SK-N-MC (cell line): Measurements from ENCODE around the gene ACSS2.
A peak's percentile ranks its signal among the peaks of the same experiment; 100 is the strongest.

Experiments used
- DNase-seq: peaks from one replicate; pipeline ENCODE4 v3.0.0-alpha.2; 2011; ENCODE audit warnings: low read depth, low spot score
- H3K27ac ChIP-seq: fragments of 200-600 bp; sonication (generic); 2 replicates; pipeline ENCODE4 v1.5.1; 2016; ENCODE audit warnings: mixed run types
- H3K36me3 ChIP-seq: fragments of 200-600 bp; sonication (generic); 2 replicates; pipeline ENCODE4 v1.6.1; 2017; ENCODE audit warnings: antibody characterized with exemption, low read length, mixed read lengths; ENCODE audit not compliant: insufficient read depth
- H3K4me3 ChIP-seq: fragments of 200-600 bp; sonication (generic); 2 replicates; pipeline ENCODE4 v1.5.1; 2016
- H3K9ac ChIP-seq: fragments of 200-600 bp; sonication (generic); 2 replicates; pipeline ENCODE4 v1.8.0; 2017; ENCODE audit warnings: mixed run types, mixed read lengths; ENCODE audit not compliant: insufficient read length
- H3K9me3 ChIP-seq: fragments of 200-600 bp; sonication (generic); 2 replicates; pipeline ENCODE4 v1.6.1; 2017; ENCODE audit warnings: low read depth, mild to moderate bottlenecking, antibody characterized with exemption, low read length, moderate library complexity, mixed read lengths
- EZH2 ChIP-seq: fragments of 200-600 bp; sonication (generic); IDR thresholded peaks from one replicate; pipeline ENCODE4 v1.6.1; 2017; ENCODE audit warnings: antibody characterized with exemption
- FOXP2 ChIP-seq: optimal IDR thresholded peaks from 2 replicates; pipeline ENCODE3; 2011; ENCODE audit warnings: mild to moderate bottlenecking, moderate library complexity; ENCODE audit not compliant: insufficient read depth; ENCODE audit errors: extremely low read length, control extremely low read depth
- POLR2AphosphoS5 ChIP-seq: IDR thresholded peaks from 2 replicates; pipeline ENCODE4 v1.6.1; 2012; ENCODE audit warnings: mild to moderate bottlenecking, low read depth, low read length, borderline replicate concordance

The ACSS2 gene

GRCh38 chr20:34955231-34956040 is 79.0 kb downstream of the ACSS2 start, which contains the start of the genes GSS and MYH7B:
Gene GSS (minus strand): TSS chr20:34955806. CDS start chr20:34951852, 3,954 bp downstream.
Gene MYH7B (plus strand): TSS chr20:34955868. CDS start chr20:34978006, 22,138 bp downstream.
- H3K9me3 ChIP-seq: no peaks in the 10 kb centered on the region
- H3K36me3 ChIP-seq: peaks cover 5% of the 10 kb centered on the region; the same call in 1 of the 2 replicates
- H3K27ac ChIP-seq: peak within 1 kb of the TSS; percentile 43; the same call in 1 of the 2 replicates
- peak within 1 kb of the TSS; percentile 87 for H3K4me3 ChIP-seq
- peak; percentile 28 for DNase-seq
- H3K9ac ChIP-seq: peak within 1 kb of the TSS; percentile 86
- peak; percentile 97 for TF ChIP-seq POLR2AphosphoS5
- TF ChIP-seq EZH2: no peak
- no peak for TF ChIP-seq FOXP2

- H3K9me3 ChIP-seq: no peaks in the 10 kb centered on the region
- peaks cover 5% of the 10 kb centered on the region; the same call in 1 of the 2 replicates for H3K36me3 ChIP-seq
- peak overlapping the region; percentile 87 for H3K4me3 ChIP-seq
- no peak overlapping the region for H3K27ac ChIP-seq
- peak overlapping the region; percentile 86 for H3K9ac ChIP-seq
- DNase-seq: no peak
- no peak for TF ChIP-seq FOXP2
- TF ChIP-seq EZH2: no peak
- TF ChIP-seq POLR2AphosphoS5: no peak
Observed at GRCh38 chr20:34956041-34956458, 79.6 kb downstream of the ACSS2 start.

GRCh38 chr20:34956751-34957472 is 80.5 kb downstream of the ACSS2 start:
- H3K36me3 ChIP-seq: no peaks in the 10 kb centered on the region
- TF ChIP-seq FOXP2 (no peak), EZH2 (no peak), POLR2AphosphoS5 (no peak)
- no peak for DNase-seq
- H3K4me3 ChIP-seq: no peak overlapping the region
- H3K27ac ChIP-seq: no peak overlapping the region
- no peaks in the 10 kb centered on the region for H3K9me3 ChIP-seq
- H3K9ac ChIP-seq: no peak overlapping the region

GRCh38 chr20:34964486-34964885 is 88.1 kb downstream of the ACSS2 start:
- no peak overlapping the region for H3K4me3 ChIP-seq
- no peak for DNase-seq
- H3K9ac ChIP-seq: no peak overlapping the region
- H3K27ac ChIP-seq: no peak overlapping the region
- H3K9me3 ChIP-seq: no peaks in the 10 kb centered on the region
- no peaks in the 10 kb centered on the region for H3K36me3 ChIP-seq
- TF ChIP-seq EZH2 (no peak), POLR2AphosphoS5 (no peak), FOXP2 (no peak)

GRCh38 chr20:34965051-34965450 is 88.6 kb downstream of the ACSS2 start:
- H3K9me3 ChIP-seq: no peaks in the 10 kb centered on the region
- H3K9ac ChIP-seq: no peak overlapping the region
- H3K27ac ChIP-seq: no peak overlapping the region
- no peak overlapping the region for H3K4me3 ChIP-seq
- no peak for TF ChIP-seq FOXP2
- no peak for TF ChIP-seq POLR2AphosphoS5
- no peaks in the 10 kb centered on the region for H3K36me3 ChIP-seq
- no peak for DNase-seq

- no peak for DNase-seq
- H3K9me3 ChIP-seq: no peaks in the 10 kb centered on the region
- H3K36me3 ChIP-seq: no peaks in the 10 kb centered on the region
- no peak overlapping the region for H3K9ac ChIP-seq
- no peak for TF ChIP-seq EZH2
- no peak for TF ChIP-seq POLR2AphosphoS5
- no peak for TF ChIP-seq FOXP2
- H3K4me3 ChIP-seq: no peak overlapping the region
- no peak overlapping the region for H3K27ac ChIP-seq
Observed at GRCh38 chr20:34967421-34967820, 91.0 kb downstream of the ACSS2 start.

- no peaks in the 10 kb centered on the region for H3K36me3 ChIP-seq
- H3K9me3 ChIP-seq: no peaks in the 10 kb centered on the region
- no peak overlapping the region for H3K27ac ChIP-seq
- no peak overlapping the region for H3K4me3 ChIP-seq
- H3K9ac ChIP-seq: no peak overlapping the region
- no peak for DNase-seq
- no peak for TF ChIP-seq POLR2AphosphoS5
- no peak for TF ChIP-seq EZH2
Observed at GRCh38 chr20:34968042-34968775, 91.8 kb downstream of the ACSS2 start.
